GM12872 (cell line): Measurements from ENCODE around the gene LRP1B.

ENCODE experiments used
- TF ChIP-seq, protein P1 (sequence below): IDR thresholded peaks from 3 replicates; pipeline ENCODE4 v1.5.1; 2011; ENCODE audit warnings: low read depth, mild to moderate bottlenecking, low read length, moderate library complexity; ENCODE audit not compliant: insufficient read depth

The LRP1B gene

DNA sequence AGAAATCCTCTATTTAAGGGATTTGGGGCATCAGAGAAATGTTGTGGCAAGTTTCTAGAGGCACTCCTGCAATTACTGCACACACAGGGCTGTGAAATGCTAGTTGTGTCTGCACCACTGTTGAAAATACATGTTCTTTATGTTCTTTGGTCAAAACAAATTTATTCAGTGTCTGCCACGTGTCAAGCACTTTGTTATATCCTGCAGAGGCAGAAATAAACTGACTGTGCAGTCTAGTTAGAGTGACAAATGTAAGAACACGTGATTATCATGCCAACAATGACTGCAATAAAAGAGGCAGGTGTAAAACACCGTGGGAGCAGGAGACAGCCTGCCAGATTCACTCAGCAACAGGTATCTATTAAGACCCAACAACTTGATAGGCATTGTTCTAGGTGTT is 423.3 kb downstream of the LRP1B start:
- TF ChIP-seq, protein P1, sequence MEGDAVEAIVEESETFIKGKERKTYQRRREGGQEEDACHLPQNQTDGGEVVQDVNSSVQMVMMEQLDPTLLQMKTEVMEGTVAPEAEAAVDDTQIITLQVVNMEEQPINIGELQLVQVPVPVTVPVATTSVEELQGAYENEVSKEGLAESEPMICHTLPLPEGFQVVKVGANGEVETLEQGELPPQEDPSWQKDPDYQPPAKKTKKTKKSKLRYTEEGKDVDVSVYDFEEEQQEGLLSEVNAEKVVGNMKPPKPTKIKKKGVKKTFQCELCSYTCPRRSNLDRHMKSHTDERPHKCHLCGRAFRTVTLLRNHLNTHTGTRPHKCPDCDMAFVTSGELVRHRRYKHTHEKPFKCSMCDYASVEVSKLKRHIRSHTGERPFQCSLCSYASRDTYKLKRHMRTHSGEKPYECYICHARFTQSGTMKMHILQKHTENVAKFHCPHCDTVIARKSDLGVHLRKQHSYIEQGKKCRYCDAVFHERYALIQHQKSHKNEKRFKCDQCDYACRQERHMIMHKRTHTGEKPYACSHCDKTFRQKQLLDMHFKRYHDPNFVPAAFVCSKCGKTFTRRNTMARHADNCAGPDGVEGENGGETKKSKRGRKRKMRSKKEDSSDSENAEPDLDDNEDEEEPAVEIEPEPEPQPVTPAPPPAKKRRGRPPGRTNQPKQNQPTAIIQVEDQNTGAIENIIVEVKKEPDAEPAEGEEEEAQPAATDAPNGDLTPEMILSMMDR = no peak

DNA sequence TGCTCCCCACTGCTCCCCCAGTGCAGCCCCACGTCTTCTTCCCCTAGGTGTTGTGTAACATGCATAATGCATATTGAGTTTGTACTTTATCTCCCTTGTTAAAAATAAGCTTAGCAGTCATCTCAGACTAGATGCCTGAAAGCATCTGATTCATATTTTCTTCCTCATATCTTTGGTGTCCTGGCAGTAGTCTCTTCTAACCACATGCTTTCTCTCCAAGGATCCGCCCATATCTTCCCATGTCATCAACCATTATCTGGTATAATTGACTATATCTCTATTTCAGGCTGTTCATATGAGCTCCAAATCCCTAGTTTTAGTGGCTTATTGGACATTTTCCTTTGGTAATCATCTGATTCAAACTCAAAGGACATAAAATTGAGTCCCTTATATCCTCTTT is 426.3 kb downstream of the LRP1B start:
- TF ChIP-seq, protein P1 = no peak

DNA sequence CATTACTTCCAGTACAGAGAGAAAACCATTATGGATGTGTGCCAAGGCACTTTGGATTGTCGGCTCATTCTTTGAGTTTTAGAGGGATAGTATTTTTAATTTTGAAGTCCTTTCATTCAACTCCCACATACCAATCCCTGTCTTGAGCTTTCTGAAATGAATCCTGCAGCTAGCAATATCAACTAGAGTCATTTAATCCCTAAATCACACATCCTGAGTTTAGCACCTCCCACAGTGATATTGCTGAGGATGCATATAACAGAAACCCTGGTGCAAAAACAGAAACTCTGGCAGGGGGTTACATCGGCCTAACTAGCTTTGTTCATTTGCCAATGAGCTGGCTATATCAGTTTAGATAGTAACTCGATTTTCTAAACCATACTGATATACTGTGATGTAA is 427.3 kb downstream of the LRP1B start:
- TF ChIP-seq, protein P1 = no peak

DNA sequence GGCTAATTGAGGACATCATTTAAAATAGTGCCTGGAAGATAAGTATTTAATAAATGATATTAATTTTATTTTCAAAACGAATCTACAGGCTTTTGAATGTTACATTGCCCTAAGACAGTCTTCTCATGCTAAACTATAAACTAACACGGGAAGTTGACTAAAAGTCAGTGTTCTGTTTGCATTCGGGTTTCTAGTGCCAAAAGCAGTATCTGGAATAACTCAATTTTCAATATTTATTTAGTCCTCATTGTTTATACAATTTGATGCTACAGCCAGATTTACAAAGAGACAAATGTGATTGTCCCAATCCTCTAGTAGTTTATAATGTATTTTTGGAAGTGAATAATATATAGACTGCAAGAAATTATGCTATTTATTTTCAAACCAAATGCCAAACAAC is 429.2 kb downstream of the LRP1B start:
- TF ChIP-seq, protein P1 = no peak

DNA sequence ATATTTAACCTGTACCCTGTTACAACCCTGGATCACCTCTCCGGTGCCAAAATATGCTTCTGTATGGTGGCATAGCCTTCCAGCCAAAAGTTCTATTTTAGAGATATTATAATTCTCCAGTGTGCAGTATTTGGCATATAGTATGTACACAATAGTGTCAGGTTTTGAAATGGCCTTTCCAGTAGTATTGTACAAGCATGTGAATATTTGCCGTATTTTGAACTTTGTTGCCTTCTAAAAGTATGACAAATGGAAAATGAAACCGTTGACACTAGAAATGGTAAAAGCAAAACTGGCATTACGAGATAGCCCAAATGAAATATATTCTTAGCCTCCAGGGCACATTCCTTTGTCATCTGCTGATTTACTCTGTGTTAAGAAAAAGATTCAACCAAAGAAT is 431.2 kb downstream of the LRP1B start:
- TF ChIP-seq, protein P1 = no peak

DNA sequence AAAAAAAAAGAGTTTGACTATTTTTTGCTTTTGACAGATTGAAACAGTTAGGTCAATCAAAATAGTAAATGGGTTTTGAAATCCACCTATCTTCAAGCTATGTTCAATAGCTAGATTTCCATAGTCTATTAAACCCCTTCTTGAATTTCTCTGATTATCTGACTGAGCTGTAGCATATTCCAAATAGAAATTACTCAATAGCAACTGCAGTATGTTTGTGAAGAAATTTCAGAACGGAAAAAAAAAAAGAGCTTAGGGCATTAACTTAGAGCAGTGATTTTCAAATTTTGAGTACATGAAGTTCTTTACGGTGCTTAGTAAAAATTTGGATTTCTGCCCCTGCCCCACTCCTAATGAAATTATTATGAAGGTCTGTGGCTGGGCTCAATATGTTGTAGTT is 432.3 kb downstream of the LRP1B start:
- TF ChIP-seq, protein P1 = no peak

DNA sequence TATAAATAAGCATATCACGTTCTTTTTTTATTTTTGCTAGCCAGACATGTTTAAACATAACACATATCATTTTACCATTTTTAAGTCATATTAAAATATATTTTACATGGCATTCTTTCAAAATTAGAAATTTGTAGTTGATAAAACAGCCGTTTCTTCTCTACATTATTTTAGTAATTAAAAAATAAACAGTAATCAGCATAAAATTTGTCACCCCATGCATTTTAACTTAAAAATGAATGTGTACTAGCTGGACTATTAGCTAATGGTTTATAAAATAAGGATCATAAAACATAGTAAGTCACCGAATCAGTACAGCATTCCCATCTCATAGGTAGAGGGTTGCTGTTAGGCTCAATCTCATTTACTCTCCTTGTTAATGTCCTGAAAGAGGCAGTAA is 433.8 kb downstream of the LRP1B start:
- TF ChIP-seq, protein P1 = no peak

DNA sequence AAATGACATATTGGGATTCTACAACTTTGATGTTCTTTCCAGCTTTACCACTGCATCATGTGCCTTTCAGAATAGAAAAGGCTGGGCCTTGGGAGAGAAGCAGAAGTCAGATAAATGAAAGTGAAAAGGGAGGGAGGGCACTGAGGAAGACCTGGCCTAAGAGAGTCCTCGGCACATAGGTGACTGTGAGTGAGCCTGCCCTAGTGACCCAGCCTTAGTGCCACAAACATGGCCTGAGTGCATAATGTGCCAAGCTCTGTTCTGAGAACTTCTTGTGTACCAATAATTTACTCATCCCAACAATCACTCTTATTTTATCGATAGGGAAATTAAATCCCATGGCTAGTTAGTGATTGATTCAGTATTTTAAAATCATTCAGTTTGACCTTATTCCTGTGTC is 436.6 kb downstream of the LRP1B start:
- TF ChIP-seq, protein P1 = no peak
